GM12891 (cell line): ENCODE results near the gene HDLBP.

ENCODE experiments used
- POLR2A ChIP-seq: IDR thresholded peaks from 2 replicates; pipeline ENCODE4 v1.6.1; 2011; ENCODE audit warnings: low read depth, low read length, control low read depth
- POLR2AphosphoS5 ChIP-seq: IDR thresholded peaks from 2 replicates; pipeline ENCODE4 v1.6.1; 2011; ENCODE audit warnings: low read depth, low read length, control low read depth
- TAF1 ChIP-seq: IDR thresholded peaks from 2 replicates; pipeline ENCODE4 v1.6.1; 2011; ENCODE audit warnings: low read depth, low read length, control low read depth

- no peak for TF ChIP-seq POLR2A
- no peak for TF ChIP-seq TAF1
- TF ChIP-seq POLR2AphosphoS5: no peak; the same call in 1 of the 2 replicates
Observed at GRCh38 chr2:241255542-241256167, 59.8 kb downstream of the HDLBP start.
